HG02642 (cell line): ENCODE data around the gene KLK12.

Experiments used
- ATAC-seq: cut with Tn5 transposase; IDR thresholded peaks from one replicate; pipeline ENCODE4 v1.9.1; 2021; ENCODE audit warnings: mild to moderate bottlenecking; ENCODE audit not compliant: unreplicated experiment, poor library complexity

Gene KLK12

GRCh38 chr19:51018745-51019543, 15.9 kb downstream of the KLK12 start:
- ATAC-seq: no peak

GRCh38 chr19:51016798-51017683, 17.8 kb downstream of the KLK12 start:
- no peak for ATAC-seq

- ATAC-seq: no peak
Observed at GRCh38 chr19:51015691-51016267, 19.0 kb downstream of the KLK12 start.

- no peak for ATAC-seq
Observed at GRCh38 chr19:51014242-51014641, 20.6 kb downstream of the KLK12 start.

GRCh38 chr19:51012661-51013190, 22.1 kb downstream of the KLK12 start:
- no peak for ATAC-seq

GRCh38 chr19:51010066-51010795, 24.6 kb downstream of the KLK12 start:
- ATAC-seq: no peak

- ATAC-seq: no peak
Observed at GRCh38 chr19:51009061-51009891, 25.5 kb downstream of the KLK12 start.

GRCh38 chr19:51007488-51007887, 27.3 kb downstream of the KLK12 start:
- no peak for ATAC-seq

GRCh38 chr19:51006406-51006805, 28.4 kb downstream of the KLK12 start:
- ATAC-seq: no peak

- no peak for ATAC-seq
Observed at GRCh38 chr19:51005248-51005647, 29.6 kb downstream of the KLK12 start.

- ATAC-seq: no peak
Observed at GRCh38 chr19:51003316-51003715, 31.5 kb downstream of the KLK12 start.

- no peak for ATAC-seq
Observed at GRCh38 chr19:51002542-51003311, 32.1 kb downstream of the KLK12 start.

- ATAC-seq: no peak
Observed at GRCh38 chr19:51002089-51002532, 32.7 kb downstream of the KLK12 start.

- ATAC-seq: no peak
Observed at GRCh38 chr19:51001515-51001914, 33.3 kb downstream of the KLK12 start, which contains the start of gene KLK8. Gene KLK8, minus strand, starts transcription at chr19:51001604. Its CDS starts 437 bp downstream, at chr19:51001167.

GRCh38 chr19:51000981-51001380, 33.8 kb downstream of the KLK12 start:
- ATAC-seq: no peak

- ATAC-seq: no peak
Observed at GRCh38 chr19:51000426-51000825, 34.4 kb downstream of the KLK12 start.

- ATAC-seq: no peak
Observed at GRCh38 chr19:50998686-50999085, 36.1 kb downstream of the KLK12 start.

GRCh38 chr19:50998061-50998460, 36.7 kb downstream of the KLK12 start:
- ATAC-seq: no peak
